PFSK-1 (cell line): ENCODE data around the gene WSB1.

Experiments used
- FOXP2 ChIP-seq: optimal IDR thresholded peaks from 2 replicates; pipeline ENCODE3; 2011; ENCODE audit warnings: borderline replicate concordance, control low read depth, inconsistent platforms; ENCODE audit not compliant: insufficient read depth; ENCODE audit errors: extremely low read length, extremely low read depth
- POLR2AphosphoS5 ChIP-seq: IDR thresholded peaks from 2 replicates; pipeline ENCODE4 v1.6.1; 2012; ENCODE audit warnings: low read depth, mild to moderate bottlenecking, control low read depth, low read length, moderate library complexity
- SIN3A ChIP-seq: IDR thresholded peaks from 2 replicates; pipeline ENCODE4 v1.6.1; 2012; ENCODE audit warnings: mild to moderate bottlenecking, low read length, moderate library complexity, borderline replicate concordance; ENCODE audit not compliant: insufficient read depth
- TAF1 ChIP-seq: IDR thresholded peaks from 2 replicates; pipeline ENCODE4 v1.6.1; 2012; ENCODE audit warnings: low read length, control low read depth, borderline replicate concordance; ENCODE audit not compliant: insufficient read depth
- TF ChIP-seq, protein P1 (sequence below), 2 experiments: IDR thresholded peaks; 2 replicates each; pipeline versions ENCODE4 v1.6.1 to v1.8.0; 2011 to 2012; ENCODE audit warnings: low read depth in 2 of 2, low read length in 2 of 2, control low read depth in 1 of 2, inconsistent platforms in 1 of 2, mild to moderate bottlenecking in 1 of 2, moderate library complexity in 1 of 2; ENCODE audit not compliant: insufficient read depth in 1 of 2

Gene WSB1

DNA sequence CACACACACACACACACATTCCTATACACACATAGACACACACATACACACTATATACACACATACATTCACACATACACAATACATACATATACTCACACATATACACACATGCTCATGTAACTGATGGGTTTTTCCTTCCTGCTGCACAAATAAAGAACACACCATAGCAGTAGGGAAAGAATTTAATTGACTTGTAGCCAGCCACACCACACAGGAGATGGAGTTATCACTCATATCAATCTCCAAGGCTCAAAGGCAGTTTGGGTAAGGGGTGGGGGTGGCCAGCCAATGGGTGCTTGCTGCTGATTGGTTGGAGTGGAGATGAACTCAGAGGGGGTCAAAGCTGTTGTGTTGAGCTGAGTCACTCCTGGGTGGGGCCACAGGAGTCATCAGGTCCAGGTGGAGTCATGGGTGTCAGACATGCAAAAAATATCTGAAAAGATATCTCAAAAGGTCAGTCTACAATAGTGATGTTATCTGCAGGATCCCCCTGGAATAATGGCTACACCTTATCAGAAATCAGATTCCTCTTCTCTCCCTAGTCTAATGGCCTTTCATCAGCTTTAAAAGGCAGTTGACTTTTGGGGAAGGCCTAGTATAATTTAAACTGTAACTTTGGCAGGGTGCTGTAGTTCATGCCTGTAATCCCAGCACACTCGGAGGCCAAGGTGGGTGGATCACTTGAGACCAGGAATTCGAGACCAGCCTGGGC, 46.1 kb downstream of the WSB1 start:
- TF ChIP-seq SIN3A, result no peak

DNA sequence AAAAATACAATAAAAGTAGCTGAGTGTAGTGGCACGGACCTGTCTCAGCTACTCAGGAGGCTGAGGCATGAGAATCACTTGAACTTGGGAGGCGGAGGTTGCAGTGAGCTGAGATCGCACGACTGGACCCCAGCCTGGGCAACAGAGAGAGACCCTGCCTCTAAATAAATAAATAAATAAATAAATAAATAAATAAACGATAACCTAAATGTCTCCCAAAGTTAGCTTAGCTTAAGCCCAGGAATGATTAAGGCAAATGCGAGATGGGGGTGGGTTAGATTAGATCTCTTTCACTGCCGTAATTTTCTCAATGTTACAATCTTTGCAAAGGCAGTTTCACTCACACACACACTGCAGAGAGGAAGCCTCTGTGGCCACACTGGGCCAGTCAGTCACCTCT, 46.7 kb downstream of the WSB1 start:
- TF ChIP-seq, protein P1, sequence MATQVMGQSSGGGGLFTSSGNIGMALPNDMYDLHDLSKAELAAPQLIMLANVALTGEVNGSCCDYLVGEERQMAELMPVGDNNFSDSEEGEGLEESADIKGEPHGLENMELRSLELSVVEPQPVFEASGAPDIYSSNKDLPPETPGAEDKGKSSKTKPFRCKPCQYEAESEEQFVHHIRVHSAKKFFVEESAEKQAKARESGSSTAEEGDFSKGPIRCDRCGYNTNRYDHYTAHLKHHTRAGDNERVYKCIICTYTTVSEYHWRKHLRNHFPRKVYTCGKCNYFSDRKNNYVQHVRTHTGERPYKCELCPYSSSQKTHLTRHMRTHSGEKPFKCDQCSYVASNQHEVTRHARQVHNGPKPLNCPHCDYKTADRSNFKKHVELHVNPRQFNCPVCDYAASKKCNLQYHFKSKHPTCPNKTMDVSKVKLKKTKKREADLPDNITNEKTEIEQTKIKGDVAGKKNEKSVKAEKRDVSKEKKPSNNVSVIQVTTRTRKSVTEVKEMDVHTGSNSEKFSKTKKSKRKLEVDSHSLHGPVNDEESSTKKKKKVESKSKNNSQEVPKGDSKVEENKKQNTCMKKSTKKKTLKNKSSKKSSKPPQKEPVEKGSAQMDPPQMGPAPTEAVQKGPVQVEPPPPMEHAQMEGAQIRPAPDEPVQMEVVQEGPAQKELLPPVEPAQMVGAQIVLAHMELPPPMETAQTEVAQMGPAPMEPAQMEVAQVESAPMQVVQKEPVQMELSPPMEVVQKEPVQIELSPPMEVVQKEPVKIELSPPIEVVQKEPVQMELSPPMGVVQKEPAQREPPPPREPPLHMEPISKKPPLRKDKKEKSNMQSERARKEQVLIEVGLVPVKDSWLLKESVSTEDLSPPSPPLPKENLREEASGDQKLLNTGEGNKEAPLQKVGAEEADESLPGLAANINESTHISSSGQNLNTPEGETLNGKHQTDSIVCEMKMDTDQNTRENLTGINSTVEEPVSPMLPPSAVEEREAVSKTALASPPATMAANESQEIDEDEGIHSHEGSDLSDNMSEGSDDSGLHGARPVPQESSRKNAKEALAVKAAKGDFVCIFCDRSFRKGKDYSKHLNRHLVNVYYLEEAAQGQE (IDR thresholded peaks at IDR 0.05; ENCODE audit: insufficient read depth in 1 of 2, low read depth in 2 of 2, low read length in 2 of 2), result no peak
- no peak for TF ChIP-seq POLR2AphosphoS5
- no peak for TF ChIP-seq FOXP2

DNA sequence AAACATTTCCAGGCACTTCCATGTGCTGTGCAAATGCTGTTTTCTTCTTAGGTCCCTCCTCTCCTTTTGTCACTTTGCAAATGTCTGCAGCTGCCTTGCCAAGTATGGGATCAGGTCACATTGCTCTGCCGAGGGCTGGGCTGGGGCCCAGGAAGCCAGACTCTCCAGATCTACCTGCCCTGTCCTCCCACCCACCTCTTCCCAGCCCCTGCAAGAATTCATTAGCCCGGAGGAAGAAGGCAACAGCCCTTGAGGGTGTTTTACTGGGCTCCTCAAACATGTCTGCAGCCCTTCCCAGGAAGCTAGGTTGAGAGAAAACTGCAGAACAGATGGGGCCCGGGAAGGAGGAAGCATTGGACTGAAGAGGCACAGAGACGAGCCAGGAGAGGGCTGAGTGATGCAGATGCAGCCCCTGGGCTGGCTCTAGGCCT, 47.1 kb downstream of the WSB1 start:
- no peak for TF ChIP-seq POLR2AphosphoS5
- no peak for TF ChIP-seq SIN3A
- TF ChIP-seq TAF1, result no peak
- TF ChIP-seq, protein P1 (IDR thresholded peaks at IDR 0.05; ENCODE audit: insufficient read depth in 1 of 2, low read depth in 2 of 2, low read length in 2 of 2), result no peak

DNA sequence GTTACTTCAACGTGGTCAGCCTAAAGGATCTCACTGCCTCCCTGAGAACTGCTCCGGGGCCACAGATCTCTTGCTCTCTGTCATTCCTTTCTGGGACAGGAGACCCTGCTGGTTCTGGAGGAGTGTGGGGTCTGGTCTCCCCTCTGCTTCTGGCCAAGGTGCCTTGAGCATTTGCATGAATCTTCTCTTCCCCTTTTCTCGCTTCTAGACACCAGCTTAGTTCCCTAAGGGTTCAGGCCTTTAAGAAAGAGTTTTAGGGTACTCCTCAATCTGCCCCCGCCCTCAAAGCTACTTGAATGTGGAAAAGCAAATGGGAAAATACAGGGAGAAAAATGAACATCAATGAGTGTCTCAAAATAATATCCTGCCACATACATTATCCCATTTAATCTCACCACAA, 48.1 kb downstream of the WSB1 start:
- TF ChIP-seq, protein P1 (IDR thresholded peaks at IDR 0.05; ENCODE audit: insufficient read depth in 1 of 2, low read depth in 2 of 2, low read length in 2 of 2), result no peak
- TF ChIP-seq SIN3A (no peak), POLR2AphosphoS5 (no peak), TAF1 (no peak), FOXP2 (no peak)

DNA sequence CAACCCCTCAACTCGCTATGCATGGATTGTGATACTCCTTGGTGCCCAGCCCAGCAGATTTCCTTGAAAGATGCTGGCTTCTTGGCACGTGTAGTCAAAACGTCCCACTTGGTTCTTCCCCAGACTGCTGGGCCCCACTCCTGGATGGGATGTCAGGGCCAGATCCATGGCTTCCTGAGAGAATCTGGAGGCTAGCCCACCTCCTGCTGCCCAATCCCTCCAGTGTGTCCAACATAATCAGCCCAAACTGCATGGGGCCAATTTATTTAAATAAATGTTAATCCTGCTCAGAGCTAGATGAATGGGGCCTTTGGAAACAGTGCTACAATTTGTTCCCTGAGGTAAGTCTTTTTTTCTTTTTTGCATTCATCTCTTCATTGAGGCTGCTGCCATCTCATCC, 49.4 kb downstream of the WSB1 start:
- TF ChIP-seq FOXP2 (no peak), SIN3A (no peak), TAF1 (no peak), POLR2AphosphoS5 (no peak)
- TF ChIP-seq, protein P1 (IDR thresholded peaks at IDR 0.05; ENCODE audit: insufficient read depth in 1 of 2, low read depth in 2 of 2, low read length in 2 of 2), result no peak
